Activated T-helper 1 cell treated with Interleukin-2 at 50 U/mL for 16 hours (primary cell): Measurements from ENCODE around the gene MPEG1.

Experiments
- DNase-seq: peaks from one replicate; pipeline ENCODE4 v3.0.0-alpha.2; 2020; ENCODE audit warnings: low read depth

The MPEG1 gene

GRCh38 chr11:59212744-59213631 lies at the start of gene MPEG1:
MPEG1 (minus strand) TSS chr11:59212927; CDS start chr11:59212865, 62 bp downstream.
- no peak for DNase-seq

- DNase-seq = no peak
Observed at GRCh38 chr11:59262177-59262818, 49.6 kb upstream of the MPEG1 start.

- no peak for DNase-seq
Observed at GRCh38 chr11:59261150-59261549, 48.4 kb upstream of the MPEG1 start.

- no peak for DNase-seq
Observed at GRCh38 chr11:59259867-59260475, 47.2 kb upstream of the MPEG1 start.

GRCh38 chr11:59259047-59259446 lies 46.3 kb upstream of the MPEG1 start:
- no peak for DNase-seq

- no peak for DNase-seq
Observed at GRCh38 chr11:59255281-59255680, 42.6 kb upstream of the MPEG1 start.

- no peak for DNase-seq
Observed at GRCh38 chr11:59254286-59254685, 41.6 kb upstream of the MPEG1 start.

- DNase-seq = no peak
Observed at GRCh38 chr11:59253001-59253400, 40.3 kb upstream of the MPEG1 start.

- no peak for DNase-seq
Observed at GRCh38 chr11:59249535-59249934, 36.8 kb upstream of the MPEG1 start.

- DNase-seq = no peak
Observed at GRCh38 chr11:59247531-59248227, 35.0 kb upstream of the MPEG1 start.

- DNase-seq = no peak
Observed at GRCh38 chr11:59243633-59244032, 30.9 kb upstream of the MPEG1 start.

- no peak for DNase-seq
Observed at GRCh38 chr11:59240322-59240721, 27.6 kb upstream of the MPEG1 start.

- DNase-seq = no peak
Observed at GRCh38 chr11:59226396-59226795, 13.7 kb upstream of the MPEG1 start.

- no peak for DNase-seq
Observed at GRCh38 chr11:59225017-59225416, 12.3 kb upstream of the MPEG1 start.

- DNase-seq = no peak
Observed at GRCh38 chr11:59224351-59224928, 11.7 kb upstream of the MPEG1 start.

GRCh38 chr11:59223611-59224010 lies 10.9 kb upstream of the MPEG1 start:
- no peak for DNase-seq

GRCh38 chr11:59223177-59223576 lies 10.4 kb upstream of the MPEG1 start:
- no peak for DNase-seq

GRCh38 chr11:59222464-59223060 lies 9.8 kb upstream of the MPEG1 start:
- no peak for DNase-seq

- DNase-seq = no peak
Observed at GRCh38 chr11:59221441-59221840, 8.7 kb upstream of the MPEG1 start.

GRCh38 chr11:59219836-59220235 lies 7.1 kb upstream of the MPEG1 start:
- DNase-seq = no peak

- no peak for DNase-seq
Observed at GRCh38 chr11:59218893-59219292, 6.2 kb upstream of the MPEG1 start.

GRCh38 chr11:59218319-59218718 lies 5.6 kb upstream of the MPEG1 start:
- DNase-seq = no peak
